Adrenal gland (tissue), 12 donors: ENCODE data around the gene PYGB. TPM values are rescaled to one million over a fixed set of nuclear protein-coding genes. Genes with fewer than 3 reads are reported as not detected.

Experiments
- DNase-seq, 7 donors: peaks; one replicate each; pipeline ENCODE4 v3.0.0-alpha.2; 2019 to 2020
- H3K27ac ChIP-seq, 5 donors: fragments of 200-600 bp; sonication (generic) in 4 of 5; 1 replicate in 3 of 5; 2 replicates in 2 of 5; pipeline versions ENCODE4 v1.5.1 to v1.8.0; 2016 to 2020; ENCODE audit warnings: mild to moderate bottlenecking in 1 of 5
- H3K27me3 ChIP-seq: fragments of 200-600 bp; 2 replicates; pipeline ENCODE4 v1.8.0; 2021
- H3K36me3 ChIP-seq, 2 donors: fragments of 200-600 bp; replicated peaks in 1 of 2; 1 replicate in 1 of 2; 2 replicates in 1 of 2; pipeline versions ENCODE4 v1.5.1 to v1.8.0; 2018 to 2022
- H3K4me1 ChIP-seq, 2 donors: fragments of 200-600 bp; replicated peaks in 1 of 2; 1 replicate in 1 of 2; 2 replicates in 1 of 2; pipeline versions ENCODE4 v1.5.1 to v1.8.0; 2018 to 2021
- H3K4me3 ChIP-seq, 4 donors: fragments of 200-600 bp; sonication (generic) in 3 of 4; one replicate each; pipeline ENCODE4 v1.5.1; 2016 to 2018
- H3K9me3 ChIP-seq, 3 donors: fragments of 200-600 bp; sonication (generic) in 1 of 3; replicated peaks in 1 of 3; 1 replicate in 2 of 3; 2 replicates in 1 of 3; pipeline versions ENCODE4 v1.5.1 to v1.8.0; 2016 to 2021
- POLR2A ChIP-seq, 2 donors: fragments of 450-650 bp; IDR thresholded peaks; one replicate each; pipeline ENCODE4 v1.6.1; 2017; ENCODE audit warnings: antibody characterized with exemption in 2 of 2, mild to moderate bottlenecking in 2 of 2, moderate library complexity in 1 of 2
- WGBS, 4 donors: extraction: QIAGEN DNeasy Blood & Tissue Kit in 2 of 4; methylation state at CpG; one replicate each; pipeline versions ENCODE4 v1.1.5 to v1.1.7; 2013 to 2017; 5-methylcytosine and 5-hydroxymethylcytosine counted together
- intact Hi-C, 2 donors: fragments of 100-400 bp; cut with DNase I; formaldehyde crosslinking; loops; one replicate each; pipeline versions ENCODE4 v1.14.1 to v1.15.0; 2022 to 2023
- polyA plus RNA-seq, 3 donors: library from polyadenylated mRNA; stranded (reverse); fragments of 200-250 nt in 2 of 3; fragments of 350-450 nt in 1 of 3; fragmentation: Illumina TruSeq in 1 of 3; extraction: RNeasy Lipid Tissue Mini Kit (QIAGEN cat#74804) in 1 of 3; gene quantifications; one replicate each; pipeline ENCODE4 v1.2.3, GENCODE V29; 2013 to 2014
- total RNA-seq, 9 donors: library from RNA; depleted of rRNA in 4 of 9; stranded (reverse); fragments of >200 nt in 4 of 9; fragments of 120-200 nt in 1 of 9; fragmentation: NEBNext Ultra II Directional in 1 of 9; extraction: Animal tissue kit (Norgen Biotek cat#: 25700) in 1 of 9; gene quantifications; one replicate each; pipeline versions ENCODE4 v1.1.0 to v1.2.4, GENCODE V29; 2013 to 2023
- TF ChIP-seq, protein P1 (sequence below), 6 experiments: fragments of 450-650 bp in 4 of 6; fragments of 200-600 bp in 2 of 6; sonication (generic) in 1 of 6; IDR thresholded peaks; 1 replicate in 5 of 6; 2 replicates in 1 of 6; pipeline versions ENCODE4 v1.5.1 to v1.8.0; 2016 to 2021; ENCODE audit warnings: antibody characterized with exemption in 6 of 6, mild to moderate bottlenecking in 2 of 6, moderate library complexity in 1 of 6
- donor health status: healthy with polysubstance abuse.
- donor health status: Bipolar disorder and iron deficiency.
- donor health status: DM: yes; HTN: yes; CAD: no.
- donor health status: DM: no; HTN: no; CAD: no.
- donor health status: DM: no; HTN: no; CAD: no.
- donor health status: DM: yes; HTN: yes; CAD: no.

PYGB gene
- total and polyA plus RNA-seq, 12 donors = 15.7 to 118 (median 71.4) TPM

DNA sequence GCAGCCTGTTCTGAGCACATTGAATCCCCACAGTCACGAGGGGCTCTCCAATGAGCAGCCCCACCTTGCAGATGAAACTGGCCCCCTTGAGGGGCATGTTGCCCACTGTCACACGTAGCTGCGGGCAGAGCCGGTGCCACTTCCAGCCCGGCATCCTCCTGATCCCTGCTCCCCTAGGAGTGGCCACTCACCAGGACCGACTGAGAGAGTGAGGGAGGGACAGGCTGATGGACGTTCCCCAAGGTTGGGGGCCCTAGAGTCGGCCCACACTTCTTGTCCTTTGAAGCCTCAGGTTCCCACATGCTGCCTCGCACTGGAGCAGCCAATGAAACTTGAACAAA, 41.9 kb upstream of the PYGB start:
- TF ChIP-seq POLR2A (IDR thresholded peaks at IDR 0.05) = no peak
- TF ChIP-seq, protein P1, sequence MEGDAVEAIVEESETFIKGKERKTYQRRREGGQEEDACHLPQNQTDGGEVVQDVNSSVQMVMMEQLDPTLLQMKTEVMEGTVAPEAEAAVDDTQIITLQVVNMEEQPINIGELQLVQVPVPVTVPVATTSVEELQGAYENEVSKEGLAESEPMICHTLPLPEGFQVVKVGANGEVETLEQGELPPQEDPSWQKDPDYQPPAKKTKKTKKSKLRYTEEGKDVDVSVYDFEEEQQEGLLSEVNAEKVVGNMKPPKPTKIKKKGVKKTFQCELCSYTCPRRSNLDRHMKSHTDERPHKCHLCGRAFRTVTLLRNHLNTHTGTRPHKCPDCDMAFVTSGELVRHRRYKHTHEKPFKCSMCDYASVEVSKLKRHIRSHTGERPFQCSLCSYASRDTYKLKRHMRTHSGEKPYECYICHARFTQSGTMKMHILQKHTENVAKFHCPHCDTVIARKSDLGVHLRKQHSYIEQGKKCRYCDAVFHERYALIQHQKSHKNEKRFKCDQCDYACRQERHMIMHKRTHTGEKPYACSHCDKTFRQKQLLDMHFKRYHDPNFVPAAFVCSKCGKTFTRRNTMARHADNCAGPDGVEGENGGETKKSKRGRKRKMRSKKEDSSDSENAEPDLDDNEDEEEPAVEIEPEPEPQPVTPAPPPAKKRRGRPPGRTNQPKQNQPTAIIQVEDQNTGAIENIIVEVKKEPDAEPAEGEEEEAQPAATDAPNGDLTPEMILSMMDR (IDR thresholded peaks at IDR 0.05) = no peak
- Histone ChIP-seq H3K4me3 (no peak overlapping the region), H3K9me3 (no peaks in the 10 kb centered on the region), H3K27me3 (no peaks in the 10 kb centered on the region), H3K4me1 (peaks cover 4 to 11% of the 10 kb centered on the region in 2 donors), H3K27ac (peak overlapping the region in 1 of 5 donors; percentile 66), H3K36me3 (peaks cover 0 to 13% of the 10 kb centered on the region in 2 donors)
- WGBS, 4 donors = 86 to 100% (median 91%) methylated on average over 1 to 9 of the region's 9 CpGs
- peak in 2 of 7 donors; percentile 9 to 18 for DNase-seq
- intact Hi-C loops = no loop called here

DNA sequence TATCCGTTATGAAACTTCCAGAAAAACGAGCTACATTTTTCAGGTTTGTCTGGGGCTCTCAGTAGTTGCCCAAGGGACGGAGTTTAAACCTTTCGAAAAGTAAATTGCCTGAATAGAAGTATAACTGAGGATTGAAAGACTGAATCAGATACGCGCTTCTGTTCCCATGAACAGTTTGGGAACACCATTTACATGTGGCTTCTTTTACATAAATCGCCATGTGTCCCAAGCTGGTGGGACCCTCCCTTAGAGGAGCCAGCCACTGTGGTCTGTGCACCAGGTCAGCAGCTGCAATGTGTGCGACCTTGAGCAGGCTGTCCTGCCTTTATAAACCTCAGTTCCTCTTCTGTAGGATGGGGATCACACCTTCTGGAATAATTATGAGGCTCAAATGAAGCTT, 41.3 kb upstream of the PYGB start:
- Histone ChIP-seq H3K4me3 (no peak overlapping the region), H3K27me3 (no peaks in the 10 kb centered on the region), H3K36me3 (peaks cover 0 to 19% of the 10 kb centered on the region in 2 donors), H3K27ac (no peak overlapping the region), H3K4me1 (peaks cover 4 to 11% of the 10 kb centered on the region in 2 donors), H3K9me3 (no peaks in the 10 kb centered on the region)
- TF ChIP-seq POLR2A (IDR thresholded peaks at IDR 0.05) = no peak
- TF ChIP-seq, protein P1 (IDR thresholded peaks at IDR 0.05) = no peak
- WGBS, 4 donors = 93 to 97% (median 96%) methylated on average over 7 to 8 of the region's 8 CpGs
- intact Hi-C loops = no loop called here
- DNase-seq = peak in 2 of 7 donors; percentile 4 to 11

DNA sequence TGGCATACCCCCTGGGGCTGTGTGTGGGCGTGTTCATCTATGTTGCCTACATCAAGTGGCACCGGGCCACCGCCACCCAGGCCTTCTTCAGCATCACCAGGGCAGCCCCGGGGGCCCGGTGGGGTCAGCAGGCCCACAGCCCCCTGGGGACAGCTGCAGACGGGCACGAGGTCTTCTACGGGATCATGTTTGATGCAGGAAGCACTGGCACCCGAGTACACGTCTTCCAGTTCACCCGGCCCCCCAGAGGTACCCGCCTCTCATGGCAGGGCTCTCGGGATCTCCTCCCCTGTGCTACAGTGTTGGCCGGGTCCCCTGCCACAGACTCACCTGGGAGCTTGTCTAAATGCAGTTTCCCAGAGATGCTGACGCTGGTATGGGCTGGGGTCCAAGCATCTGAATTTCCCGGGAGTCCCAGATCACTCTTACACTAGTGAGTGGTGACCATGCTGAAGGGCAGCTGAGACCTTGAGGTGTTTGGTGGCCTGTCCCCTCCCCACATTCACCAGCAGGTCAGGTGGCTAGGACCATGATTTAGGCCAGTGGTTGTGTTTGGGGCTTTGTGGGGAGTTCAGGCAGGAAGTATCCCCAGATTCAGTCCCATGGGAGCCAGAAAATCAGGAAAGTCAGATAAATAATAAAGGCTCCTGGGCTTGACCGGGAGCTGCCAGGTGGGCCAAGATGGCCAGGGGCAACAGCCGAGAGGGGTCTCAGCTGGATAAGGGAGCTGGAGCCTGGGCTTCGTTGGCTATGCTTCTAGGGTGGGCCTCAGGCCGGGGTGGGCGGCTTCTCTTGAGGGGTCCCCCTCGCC, 40.5 kb upstream of the PYGB start:
- H3K36me3 ChIP-seq = peaks cover 0 to 27% of the 10 kb centered on the region in 2 donors
- H3K4me1 ChIP-seq = peaks cover 4 to 11% of the 10 kb centered on the region in 2 donors
- H3K27ac ChIP-seq = no peak overlapping the region
- TF ChIP-seq, protein P1 (IDR thresholded peaks at IDR 0.05) = no peak
- no peak for TF ChIP-seq POLR2A (IDR thresholded peaks at IDR 0.05)
- DNase-seq = peak in 3 of 7 donors; percentile 13 to 49 (median 18)
- H3K4me3 ChIP-seq = no peak overlapping the region
- intact Hi-C loops = no loop called here
- 94 to 97% (median 95%) methylated on average over 14 to 22 of the region's 22 CpGs for WGBS, 4 donors
- no peaks in the 10 kb centered on the region for H3K9me3 ChIP-seq
- no peaks in the 10 kb centered on the region for H3K27me3 ChIP-seq

DNA sequence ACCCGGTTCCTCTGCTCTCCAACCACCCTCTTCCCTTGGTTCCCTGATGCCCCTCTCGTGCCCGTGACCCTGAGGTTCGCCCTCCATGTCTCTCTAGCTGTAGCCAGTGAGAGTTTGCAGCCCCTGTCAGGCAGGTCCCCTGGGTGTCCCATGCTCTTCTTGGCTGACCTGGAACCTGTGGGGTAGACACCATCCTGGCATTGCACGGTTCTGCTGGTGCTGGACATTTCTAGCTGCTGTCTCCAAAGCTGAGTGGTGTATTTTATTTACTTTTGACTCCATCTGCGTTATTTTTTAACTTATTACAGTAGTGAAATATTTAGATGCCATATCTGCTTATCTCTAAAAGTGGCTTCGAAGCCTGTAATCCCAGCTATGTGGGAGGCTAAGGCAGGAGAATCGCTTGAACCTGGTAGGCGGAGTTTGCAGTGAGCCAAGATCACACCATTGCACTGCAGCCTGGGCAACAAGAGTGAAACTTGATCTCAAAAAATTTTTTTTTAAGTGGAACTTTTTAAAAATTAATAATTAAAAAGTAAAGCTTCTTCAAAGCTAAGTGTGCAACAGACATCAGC, 39.8 kb upstream of the PYGB start:
- intact Hi-C loops = no loop called here
- H3K4me3 ChIP-seq = no peak overlapping the region
- H3K27me3 ChIP-seq = no peaks in the 10 kb centered on the region
- DNase-seq = peak in 3 of 7 donors; percentile 7 to 46 (median 21)
- TF ChIP-seq POLR2A (IDR thresholded peaks at IDR 0.05) = no peak
- TF ChIP-seq, protein P1 (IDR thresholded peaks at IDR 0.05) = no peak
- WGBS, 4 donors = 89 to 93% (median 92%) methylated on average over 9 of the region's 9 CpGs
- H3K36me3 ChIP-seq = peaks cover 0 to 34% of the 10 kb centered on the region in 2 donors
- H3K9me3 ChIP-seq = no peaks in the 10 kb centered on the region
- H3K4me1 ChIP-seq = peaks cover 4 to 11% of the 10 kb centered on the region in 2 donors
- H3K27ac ChIP-seq = no peak overlapping the region
